ENCODE results near the gene TMEM214.

Gene TMEM214

DNA sequence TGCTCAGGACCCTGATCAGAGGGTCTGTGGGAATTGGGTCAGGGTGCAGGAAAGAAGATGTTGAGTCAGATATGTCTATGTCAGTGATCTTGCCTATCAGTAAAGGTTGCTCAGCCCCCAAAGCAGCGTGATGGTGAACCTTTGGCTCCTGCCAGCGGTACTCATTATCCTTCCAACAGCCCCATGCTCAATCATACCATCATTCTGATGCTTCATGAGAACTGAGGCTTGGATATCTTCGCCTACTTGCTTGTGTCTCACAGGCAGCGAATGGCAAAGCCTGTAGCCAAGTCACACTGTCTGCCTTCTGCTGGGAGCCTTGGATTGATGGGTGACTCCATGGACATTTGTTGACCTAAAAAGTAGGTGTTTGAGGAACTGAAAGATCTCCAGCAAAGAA, 19.0 kb upstream of the TMEM214 start:
- H3K4me1 ChIP-seq (ENCODE audit: insufficient read depth, low read length), result peaks cover 8% of the 10 kb centered on the region
- no peak overlapping the region for H3K9ac ChIP-seq (ENCODE audit: low read length)
- no peaks in the 10 kb centered on the region for H3K9me3 ChIP-seq (ENCODE audit: low read length)
- H3K27me3 ChIP-seq (ENCODE audit: control insufficient read depth in 1 of 2, insufficient read depth in 2 of 2, low read length in 2 of 2), result no peaks in the 10 kb centered on the region
- H3K4me3 ChIP-seq (ENCODE audit: low read depth in 1 of 2, low read length in 2 of 2), result no peak overlapping the region
- H3K36me3 ChIP-seq (ENCODE audit: insufficient read depth, low read length), result no peaks in the 10 kb centered on the region
- no peak overlapping the region for H3K27ac ChIP-seq (ENCODE audit: low read depth, low read length)

DNA sequence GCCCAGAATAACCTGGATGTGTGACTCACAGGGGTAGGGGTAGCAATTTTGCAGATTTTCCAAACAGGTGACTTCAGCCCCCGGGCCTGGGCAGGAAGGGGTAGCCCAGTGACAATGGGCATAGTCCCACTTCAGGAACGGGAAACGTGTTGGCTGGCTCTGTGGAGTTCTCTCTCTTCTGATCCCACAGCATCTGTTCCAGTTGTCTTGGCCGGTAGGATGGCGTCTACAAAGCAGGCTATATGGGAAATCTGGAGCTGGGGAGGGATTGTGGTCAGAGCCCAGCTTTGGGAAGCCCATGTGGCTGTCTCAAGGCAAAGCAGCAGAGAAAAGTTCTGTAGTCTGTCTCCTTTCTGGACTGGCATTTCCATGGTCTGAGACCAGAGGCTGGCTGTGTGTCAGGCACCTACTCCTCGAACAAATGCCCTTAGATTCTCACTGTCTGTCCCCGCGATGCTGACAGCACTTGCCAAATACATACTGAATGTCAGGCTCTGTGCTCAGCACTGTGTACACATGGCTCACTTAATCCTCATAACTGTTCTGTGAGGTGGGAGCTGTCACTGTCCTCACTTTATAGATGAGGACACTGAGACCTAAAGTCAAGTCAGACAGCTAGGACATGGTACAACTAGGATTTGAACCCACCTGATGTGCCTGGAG, 17.9 kb upstream of the TMEM214 start:
- no peak overlapping the region for H3K9ac ChIP-seq (ENCODE audit: low read length)

DNA sequence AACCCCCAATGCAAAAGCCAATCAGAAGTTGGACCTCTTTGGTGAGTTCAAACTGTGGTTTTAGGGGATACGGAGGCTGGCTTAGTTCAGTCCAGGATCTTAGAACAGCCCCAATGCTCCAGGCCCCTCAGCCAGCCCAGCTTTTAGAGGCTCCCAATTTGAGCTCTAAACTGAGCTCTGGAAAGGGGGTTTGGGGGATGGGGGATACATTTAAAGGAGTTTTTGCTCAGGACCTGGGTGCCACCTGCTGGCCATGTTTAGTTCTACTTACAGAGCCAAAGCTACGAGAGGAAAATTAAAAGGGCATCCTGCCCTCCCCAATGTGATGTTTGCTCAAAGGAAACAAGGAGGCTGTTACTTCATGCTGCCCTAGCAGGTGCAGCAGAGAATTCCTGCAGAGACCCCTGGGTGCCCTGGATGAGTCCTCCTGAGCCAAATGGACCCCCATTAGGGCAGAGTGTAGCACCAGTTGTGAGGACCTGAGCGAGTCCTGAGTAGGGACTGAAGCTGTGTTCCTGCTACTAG, 15.9 kb upstream of the TMEM214 start:
- H3K4me1 ChIP-seq (ENCODE audit: insufficient read depth, low read length), result peaks cover 13% of the 10 kb centered on the region
- no peak overlapping the region for H3K9ac ChIP-seq (ENCODE audit: low read length)
- no peak overlapping the region for H3K4me3 ChIP-seq (ENCODE audit: low read depth in 1 of 2, low read length in 2 of 2)
- no peaks in the 10 kb centered on the region for H3K36me3 ChIP-seq (ENCODE audit: insufficient read depth, low read length)
- H3K27me3 ChIP-seq (ENCODE audit: control insufficient read depth in 1 of 2, insufficient read depth in 2 of 2, low read length in 2 of 2), result no peaks in the 10 kb centered on the region
- no peak overlapping the region for H3K27ac ChIP-seq (ENCODE audit: low read depth, low read length)
- H3K9me3 ChIP-seq (ENCODE audit: low read length), result no peaks in the 10 kb centered on the region

More for the DNA sequence above, 17.9 kb upstream of the TMEM214 start:
- no peaks in the 10 kb centered on the region for H3K36me3 ChIP-seq (ENCODE audit: insufficient read depth, low read length)
- H3K9me3 ChIP-seq (ENCODE audit: low read length), result no peaks in the 10 kb centered on the region
- H3K4me1 ChIP-seq (ENCODE audit: insufficient read depth, low read length), result peaks cover 8% of the 10 kb centered on the region
- no peak overlapping the region for H3K4me3 ChIP-seq (ENCODE audit: low read depth in 1 of 2, low read length in 2 of 2)
- no peak overlapping the region for H3K27ac ChIP-seq (ENCODE audit: low read depth, low read length)
- no peaks in the 10 kb centered on the region for H3K27me3 ChIP-seq (ENCODE audit: control insufficient read depth in 1 of 2, insufficient read depth in 2 of 2, low read length in 2 of 2)

DNA sequence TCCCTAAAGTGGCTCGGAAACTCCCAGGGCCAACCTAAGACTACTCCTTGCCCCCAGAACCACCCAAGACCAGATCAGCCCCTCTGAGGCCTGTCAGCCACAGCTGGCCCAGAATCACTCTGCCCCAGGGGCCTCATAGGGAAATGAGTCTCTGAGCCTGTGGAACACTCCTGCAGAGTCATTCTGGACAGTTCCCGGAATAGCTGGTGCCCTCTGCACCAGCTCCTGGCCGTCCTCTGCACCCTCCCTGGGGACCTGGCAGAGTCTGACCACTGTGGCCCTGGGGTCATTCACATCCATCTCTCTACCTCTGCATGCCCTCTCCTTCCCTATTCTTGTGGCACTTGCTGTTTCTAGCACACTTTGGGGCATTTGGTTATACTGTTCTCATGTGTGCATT, 14.6 kb upstream of the TMEM214 start:
- no peak overlapping the region for H3K27ac ChIP-seq (ENCODE audit: low read depth, low read length)
- peaks cover 12% of the 10 kb centered on the region for H3K36me3 ChIP-seq (ENCODE audit: insufficient read depth, low read length)
- peaks cover 13% of the 10 kb centered on the region for H3K4me1 ChIP-seq (ENCODE audit: insufficient read depth, low read length)
- no peaks in the 10 kb centered on the region for H3K9me3 ChIP-seq (ENCODE audit: low read length)
- no peak overlapping the region for H3K4me3 ChIP-seq (ENCODE audit: low read depth in 1 of 2, low read length in 2 of 2)
- no peak overlapping the region for H3K9ac ChIP-seq (ENCODE audit: low read length)
- no peaks in the 10 kb centered on the region for H3K27me3 ChIP-seq (ENCODE audit: control insufficient read depth in 1 of 2, insufficient read depth in 2 of 2, low read length in 2 of 2)

DNA sequence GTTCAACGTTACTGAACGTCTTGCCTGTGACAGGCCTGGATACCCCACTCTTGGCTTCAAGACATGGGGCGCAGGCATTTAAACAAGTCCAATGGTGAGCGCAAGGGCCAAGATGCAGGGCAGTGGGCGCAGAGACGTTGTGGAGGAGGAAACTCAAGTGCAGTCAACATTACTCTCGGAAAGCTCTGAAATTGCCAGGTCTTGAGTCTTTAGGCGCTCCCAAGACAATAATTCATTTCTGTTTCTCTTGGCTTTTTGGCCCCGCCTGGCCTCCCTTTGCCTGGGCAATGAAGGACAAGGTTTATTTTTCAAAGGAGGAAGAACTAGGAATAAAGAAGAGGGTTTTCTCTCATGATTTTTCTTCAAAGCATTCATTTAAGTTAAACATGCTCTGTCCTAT, 13.3 kb upstream of the TMEM214 start:
- no peaks in the 10 kb centered on the region for H3K27me3 ChIP-seq (ENCODE audit: control insufficient read depth in 1 of 2, insufficient read depth in 2 of 2, low read length in 2 of 2)
- peaks cover 13% of the 10 kb centered on the region for H3K4me1 ChIP-seq (ENCODE audit: insufficient read depth, low read length)
- peaks cover 21% of the 10 kb centered on the region for H3K36me3 ChIP-seq (ENCODE audit: insufficient read depth, low read length)
- no peak overlapping the region for H3K27ac ChIP-seq (ENCODE audit: low read depth, low read length)
- H3K4me3 ChIP-seq (ENCODE audit: low read depth in 1 of 2, low read length in 2 of 2), result no peak overlapping the region
- H3K9me3 ChIP-seq (ENCODE audit: low read length), result no peaks in the 10 kb centered on the region
- H3K9ac ChIP-seq (ENCODE audit: low read length), result no peak overlapping the region

DNA sequence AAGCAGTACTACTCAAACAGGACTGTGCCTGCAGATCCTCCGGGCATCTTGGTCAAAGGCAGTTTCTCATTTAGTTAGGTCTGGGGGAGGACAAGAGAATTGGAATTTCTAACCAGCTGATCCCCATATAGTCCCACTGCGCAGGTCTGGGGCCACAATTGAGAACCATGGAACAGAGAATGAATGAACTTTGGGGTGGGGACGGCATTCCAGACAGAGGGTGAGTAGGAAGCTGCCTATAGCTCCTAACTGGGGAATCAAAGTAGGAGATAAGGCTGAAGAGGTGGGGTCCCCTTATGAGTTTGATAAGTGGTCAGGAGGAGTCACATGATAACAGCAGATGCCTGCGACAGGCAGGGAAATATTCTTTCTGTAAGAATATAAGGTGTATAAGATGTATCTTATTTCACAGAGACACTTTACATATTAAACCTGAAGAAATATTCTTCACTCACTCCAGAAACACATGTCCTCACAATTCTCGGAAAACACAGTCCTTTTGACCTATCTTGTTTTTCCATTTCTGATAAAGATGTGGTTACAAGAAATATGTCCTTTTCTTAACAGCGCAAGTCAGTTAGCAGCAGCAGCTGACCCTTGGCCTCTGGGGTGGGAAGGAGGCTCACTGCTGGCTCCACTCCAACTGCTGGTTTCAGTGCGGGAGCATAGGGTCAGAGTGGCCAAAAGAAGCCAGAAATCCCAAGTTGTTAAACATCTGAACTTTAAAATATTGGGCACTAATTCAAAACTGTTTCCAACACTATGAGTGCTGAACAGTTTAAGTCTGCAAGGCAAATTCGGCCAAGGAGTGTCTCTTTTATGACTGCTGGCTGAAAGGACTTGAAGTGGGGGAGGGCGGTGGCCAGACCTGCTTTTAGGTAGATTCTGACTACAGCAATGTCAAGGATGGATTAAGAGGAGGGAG, 12.6 kb upstream of the TMEM214 start:
- Histone ChIP-seq H3K4me3 (ENCODE audit: low read depth in 1 of 2, low read length in 2 of 2) (no peak overlapping the region), H3K9ac (ENCODE audit: low read length) (no peak overlapping the region), H3K9me3 (ENCODE audit: low read length) (no peaks in the 10 kb centered on the region), H3K27ac (ENCODE audit: low read depth, low read length) (no peak overlapping the region), H3K36me3 (ENCODE audit: insufficient read depth, low read length) (peaks cover 23% of the 10 kb centered on the region), H3K4me1 (ENCODE audit: insufficient read depth, low read length) (peaks cover 13% of the 10 kb centered on the region), H3K27me3 (ENCODE audit: control insufficient read depth in 1 of 2, insufficient read depth in 2 of 2, low read length in 2 of 2) (no peaks in the 10 kb centered on the region)

DNA sequence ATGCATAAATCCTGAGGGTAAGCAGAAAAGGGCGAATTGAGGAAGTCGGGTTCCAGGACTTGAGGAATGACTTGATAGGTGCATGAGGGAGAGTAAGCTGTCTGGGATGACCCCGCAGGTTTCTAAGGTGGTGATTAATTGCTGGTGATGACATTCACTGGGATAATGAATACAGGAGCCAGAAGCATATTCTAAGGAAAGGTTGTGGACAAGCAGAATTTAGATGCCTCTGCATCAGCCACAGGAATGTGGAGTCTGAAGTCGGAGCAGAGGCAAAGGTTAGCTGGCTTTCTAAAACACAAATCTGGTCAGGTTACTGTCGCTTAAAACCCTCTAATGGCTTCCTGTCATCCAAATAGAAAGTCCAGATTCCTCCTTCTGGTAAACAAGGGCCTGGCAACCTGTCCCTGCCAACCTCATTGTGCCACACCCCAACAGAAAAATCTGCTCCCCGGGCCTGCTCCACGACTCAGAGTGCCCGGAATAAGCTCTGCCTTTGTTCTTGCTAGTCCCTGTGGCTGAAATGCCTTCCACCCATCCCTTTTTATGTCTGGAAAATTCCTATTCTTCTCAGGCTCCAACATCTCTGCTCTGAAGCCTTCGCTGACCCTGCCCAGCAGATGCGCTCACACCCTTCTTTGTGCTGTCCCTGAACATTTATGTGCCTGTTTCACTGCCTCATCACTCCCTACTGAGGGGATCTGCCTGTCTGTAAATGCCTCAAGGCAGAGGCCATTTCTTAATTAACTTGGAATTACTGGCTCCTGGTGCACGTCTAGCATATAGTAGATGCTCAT, 11.3 kb upstream of the TMEM214 start:
- H3K4me3 ChIP-seq (ENCODE audit: low read depth in 1 of 2, low read length in 2 of 2), result no peak overlapping the region
- H3K36me3 ChIP-seq (ENCODE audit: insufficient read depth, low read length), result peaks cover 31% of the 10 kb centered on the region
- H3K27ac ChIP-seq (ENCODE audit: low read depth, low read length), result no peak overlapping the region
- H3K27me3 ChIP-seq (ENCODE audit: control insufficient read depth in 1 of 2, insufficient read depth in 2 of 2, low read length in 2 of 2), result no peaks in the 10 kb centered on the region
- no peaks in the 10 kb centered on the region for H3K9me3 ChIP-seq (ENCODE audit: low read length)
- H3K9ac ChIP-seq (ENCODE audit: low read length), result no peak overlapping the region
- H3K4me1 ChIP-seq (ENCODE audit: insufficient read depth, low read length), result peaks cover 5% of the 10 kb centered on the region

DNA sequence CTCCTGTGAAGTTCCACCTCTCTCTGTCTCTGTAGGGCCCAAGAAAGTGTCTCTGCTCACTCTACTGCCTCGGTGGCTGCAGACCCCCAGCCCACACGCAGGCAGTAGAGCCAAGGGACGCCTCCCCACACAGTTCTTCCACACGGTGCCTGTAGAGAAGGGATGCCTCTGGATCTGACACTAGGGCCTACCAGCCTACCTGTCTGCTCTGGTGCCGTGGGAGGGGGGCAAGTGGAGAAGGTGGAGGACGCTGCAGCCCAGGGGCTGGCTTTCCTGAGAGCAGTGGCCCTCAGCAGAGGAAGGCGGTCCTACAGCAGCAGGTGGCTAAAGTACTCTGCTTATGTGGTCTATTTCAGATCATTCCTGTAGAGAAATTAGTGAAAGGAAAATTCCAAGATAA, 9.0 kb upstream of the TMEM214 start:
- H3K27me3 ChIP-seq (ENCODE audit: control insufficient read depth in 1 of 2, insufficient read depth in 2 of 2, low read length in 2 of 2), result no peaks in the 10 kb centered on the region
- H3K4me3 ChIP-seq (ENCODE audit: low read depth in 1 of 2, low read length in 2 of 2), result no peak overlapping the region
- H3K9ac ChIP-seq (ENCODE audit: low read length), result no peak overlapping the region
- H3K9me3 ChIP-seq (ENCODE audit: low read length), result no peaks in the 10 kb centered on the region
- peaks cover 5% of the 10 kb centered on the region for H3K4me1 ChIP-seq (ENCODE audit: insufficient read depth, low read length)
- peaks cover 31% of the 10 kb centered on the region for H3K36me3 ChIP-seq (ENCODE audit: insufficient read depth, low read length)
- no peak overlapping the region for H3K27ac ChIP-seq (ENCODE audit: low read depth, low read length)

DNA sequence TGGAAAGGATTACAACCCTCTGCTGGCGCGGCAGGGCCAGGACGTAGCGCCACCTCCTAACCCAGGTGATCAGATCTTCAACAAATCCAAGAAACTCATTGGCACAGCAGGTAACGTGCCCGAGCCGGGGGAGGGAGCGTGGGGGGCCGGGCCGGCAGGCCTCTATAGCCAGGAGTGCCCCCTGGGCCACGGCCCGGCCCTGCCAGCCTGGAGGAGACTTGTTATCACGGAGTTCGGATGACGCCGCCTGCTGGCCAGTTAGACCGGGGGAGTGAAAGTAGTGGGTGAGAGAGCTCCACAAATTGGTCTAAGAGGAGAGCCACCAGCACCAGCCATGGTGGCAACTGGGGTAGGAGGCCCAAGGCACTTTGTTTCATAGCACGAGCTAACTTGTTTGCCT, 8.6 kb upstream of the TMEM214 start:
- peaks cover 5% of the 10 kb centered on the region for H3K4me1 ChIP-seq (ENCODE audit: insufficient read depth, low read length)
- no peak overlapping the region for H3K4me3 ChIP-seq (ENCODE audit: low read depth in 1 of 2, low read length in 2 of 2)
- H3K9ac ChIP-seq (ENCODE audit: low read length), result no peak overlapping the region
- no peaks in the 10 kb centered on the region for H3K27me3 ChIP-seq (ENCODE audit: control insufficient read depth in 1 of 2, insufficient read depth in 2 of 2, low read length in 2 of 2)
- no peaks in the 10 kb centered on the region for H3K9me3 ChIP-seq (ENCODE audit: low read length)
- H3K27ac ChIP-seq (ENCODE audit: low read depth, low read length), result no peak overlapping the region
- peaks cover 31% of the 10 kb centered on the region for H3K36me3 ChIP-seq (ENCODE audit: insufficient read depth, low read length)

DNA sequence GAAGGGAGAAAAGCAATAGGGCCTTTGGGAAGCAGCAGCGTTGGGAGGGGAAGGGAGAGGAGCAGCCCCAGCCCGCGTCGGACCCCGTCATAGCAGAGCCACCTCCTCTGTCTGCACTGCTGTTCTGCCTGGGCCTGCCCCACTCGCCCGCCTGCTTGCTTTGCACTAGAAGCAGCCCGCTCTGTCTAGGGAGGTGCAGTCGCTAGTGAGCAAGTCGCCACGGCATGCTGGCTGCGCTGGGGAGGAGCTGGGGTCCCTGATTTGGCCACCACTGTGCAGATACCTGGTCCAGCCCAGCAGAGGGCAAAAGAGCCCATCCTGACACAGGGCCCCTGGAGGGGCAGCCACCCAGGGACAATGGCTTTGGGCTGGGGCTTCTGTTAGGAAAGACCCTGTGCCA, 8.0 kb upstream of the TMEM214 start:
- Histone ChIP-seq H3K4me1 (ENCODE audit: insufficient read depth, low read length) (peaks cover 5% of the 10 kb centered on the region), H3K9me3 (ENCODE audit: low read length) (no peaks in the 10 kb centered on the region), H3K27me3 (ENCODE audit: control insufficient read depth in 1 of 2, insufficient read depth in 2 of 2, low read length in 2 of 2) (no peaks in the 10 kb centered on the region), H3K9ac (ENCODE audit: low read length) (no peak overlapping the region), H3K36me3 (ENCODE audit: insufficient read depth, low read length) (peaks cover 31% of the 10 kb centered on the region), H3K4me3 (ENCODE audit: low read depth in 1 of 2, low read length in 2 of 2) (no peak overlapping the region), H3K27ac (ENCODE audit: low read depth, low read length) (no peak overlapping the region)

DNA sequence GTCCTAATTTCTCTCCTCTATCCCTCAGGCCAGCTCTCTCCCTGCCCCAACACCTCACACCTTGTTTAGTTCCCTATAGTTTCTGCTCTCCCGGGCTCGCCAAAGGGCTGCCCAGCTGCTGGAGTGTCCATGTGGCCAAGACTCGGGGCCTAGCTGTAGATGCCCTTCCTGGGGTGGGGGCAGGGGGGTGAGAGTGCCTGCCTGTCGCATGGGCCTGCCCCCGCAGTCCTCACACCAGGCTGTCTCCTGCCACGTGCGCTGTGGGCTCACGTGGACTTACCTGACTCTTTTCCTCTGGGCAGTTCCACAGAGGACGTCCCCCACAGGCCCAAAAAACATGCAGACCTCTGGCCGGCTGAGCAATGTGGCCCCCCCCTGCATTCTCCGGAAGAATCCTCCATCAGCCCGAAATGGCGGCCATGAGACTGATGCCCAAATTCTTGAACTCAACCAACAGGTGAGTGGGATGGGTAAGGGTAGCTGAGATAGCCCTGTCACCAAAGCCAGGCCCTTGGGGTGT, 7.4 kb upstream of the TMEM214 start:
- H3K9me3 ChIP-seq (ENCODE audit: low read length), result no peaks in the 10 kb centered on the region
- H3K27ac ChIP-seq (ENCODE audit: low read depth, low read length), result no peak overlapping the region
- H3K36me3 ChIP-seq (ENCODE audit: insufficient read depth, low read length), result peaks cover 31% of the 10 kb centered on the region
- H3K9ac ChIP-seq (ENCODE audit: low read length), result no peak overlapping the region
- peaks cover 3% of the 10 kb centered on the region for H3K4me1 ChIP-seq (ENCODE audit: insufficient read depth, low read length)
- H3K4me3 ChIP-seq (ENCODE audit: low read depth in 1 of 2, low read length in 2 of 2), result no peak overlapping the region
- no peaks in the 10 kb centered on the region for H3K27me3 ChIP-seq (ENCODE audit: control insufficient read depth in 1 of 2, insufficient read depth in 2 of 2, low read length in 2 of 2)

Measured in muscle layer of colon (tissue), 2 donors.